Mucosa of stomach (tissue), 1 donor: ENCODE measurements around the gene SECISBP2L.

Source experiments
- H3K27me3 ChIP-seq: one replicate; pipeline ENCODE4 v1.7.0; 2013; ENCODE audit warnings: mild to moderate bottlenecking, low read length; ENCODE audit not compliant: control insufficient read depth, insufficient read depth
- H3K36me3 ChIP-seq: one replicate; pipeline ENCODE4 v1.7.0; 2013; ENCODE audit warnings: low read length; ENCODE audit not compliant: control insufficient read depth, insufficient read depth
- H3K4me1 ChIP-seq: one replicate; pipeline ENCODE4 v1.7.0; 2013; ENCODE audit warnings: mild to moderate bottlenecking, low read length; ENCODE audit not compliant: control insufficient read depth, insufficient read depth
- H3K4me3 ChIP-seq: one replicate; pipeline ENCODE4 v1.7.0; 2013; ENCODE audit warnings: low read length
- H3K9ac ChIP-seq: one replicate; pipeline ENCODE4 v1.7.0; 2013; ENCODE audit warnings: mild to moderate bottlenecking, low read length, moderate library complexity
- H3K9me3 ChIP-seq: one replicate; pipeline ENCODE4 v1.7.0; 2013; ENCODE audit warnings: mild to moderate bottlenecking, low read length, moderate library complexity; ENCODE audit not compliant: control insufficient read depth
- donor health status: Pancreatic carcinoma.

SECISBP2L gene

GRCh38 chr15:48967336-48967735 lies 78.9 kb downstream of the SECISBP2L start:
- H3K4me3 ChIP-seq = no peak overlapping the region
- no peak overlapping the region for H3K9ac ChIP-seq
- no peaks in the 10 kb centered on the region for H3K4me1 ChIP-seq
- H3K27me3 ChIP-seq = peaks cover 21% of the 10 kb centered on the region
- no peaks in the 10 kb centered on the region for H3K9me3 ChIP-seq
- no peaks in the 10 kb centered on the region for H3K36me3 ChIP-seq

GRCh38 chr15:48966595-48967301 lies 79.5 kb downstream of the SECISBP2L start:
- H3K9me3 ChIP-seq = no peaks in the 10 kb centered on the region
- no peaks in the 10 kb centered on the region for H3K36me3 ChIP-seq
- H3K9ac ChIP-seq = no peak overlapping the region
- H3K4me1 ChIP-seq = no peaks in the 10 kb centered on the region
- peaks cover 23% of the 10 kb centered on the region for H3K27me3 ChIP-seq
- no peak overlapping the region for H3K4me3 ChIP-seq

- H3K4me1 ChIP-seq = no peaks in the 10 kb centered on the region
- H3K27me3 ChIP-seq = peaks cover 23% of the 10 kb centered on the region
- H3K9ac ChIP-seq = no peak overlapping the region
- no peaks in the 10 kb centered on the region for H3K36me3 ChIP-seq
- H3K9me3 ChIP-seq = no peaks in the 10 kb centered on the region
- H3K4me3 ChIP-seq = no peak overlapping the region
Observed at GRCh38 chr15:48965972-48966371, 80.3 kb downstream of the SECISBP2L start.

GRCh38 chr15:48964898-48965297 lies 81.3 kb downstream of the SECISBP2L start:
- Histone ChIP-seq H3K36me3 (no peaks in the 10 kb centered on the region), H3K4me1 (no peaks in the 10 kb centered on the region), H3K9me3 (no peaks in the 10 kb centered on the region), H3K27me3 (peaks cover 23% of the 10 kb centered on the region), H3K4me3 (no peak overlapping the region), H3K9ac (no peak overlapping the region)

- H3K27me3 ChIP-seq = peaks cover 24% of the 10 kb centered on the region
- no peaks in the 10 kb centered on the region for H3K36me3 ChIP-seq
- H3K9ac ChIP-seq = peak within 1 kb of the TSS; percentile 0
- no peaks in the 10 kb centered on the region for H3K9me3 ChIP-seq
- H3K4me1 ChIP-seq = no peaks in the 10 kb centered on the region
- no peak within 1 kb of the TSS for H3K4me3 ChIP-seq
Observed at GRCh38 chr15:48963524-48964113, 82.6 kb downstream of the SECISBP2L start, which contains the start of gene SHC4. Gene SHC4, minus strand, starts transcription at chr15:48963919. Its CDS starts 904 bp downstream, at chr15:48963015.

- no peak overlapping the region for H3K9ac ChIP-seq
- H3K9me3 ChIP-seq = no peaks in the 10 kb centered on the region
- peaks cover 30% of the 10 kb centered on the region for H3K27me3 ChIP-seq
- no peak overlapping the region for H3K4me3 ChIP-seq
- H3K4me1 ChIP-seq = no peaks in the 10 kb centered on the region
- H3K36me3 ChIP-seq = no peaks in the 10 kb centered on the region
Observed at GRCh38 chr15:48962662-48963523, 83.4 kb downstream of the SECISBP2L start.

- no peak overlapping the region for H3K4me3 ChIP-seq
- H3K36me3 ChIP-seq = no peaks in the 10 kb centered on the region
- H3K9me3 ChIP-seq = no peaks in the 10 kb centered on the region
- peaks cover 9% of the 10 kb centered on the region for H3K27me3 ChIP-seq
- no peaks in the 10 kb centered on the region for H3K4me1 ChIP-seq
- H3K9ac ChIP-seq = no peak overlapping the region
Observed at GRCh38 chr15:48955967-48956366, 90.3 kb downstream of the SECISBP2L start.

GRCh38 chr15:48955370-48955769 lies 90.9 kb downstream of the SECISBP2L start:
- no peaks in the 10 kb centered on the region for H3K36me3 ChIP-seq
- H3K4me1 ChIP-seq = no peaks in the 10 kb centered on the region
- peaks cover 9% of the 10 kb centered on the region for H3K27me3 ChIP-seq
- no peak overlapping the region for H3K9ac ChIP-seq
- no peaks in the 10 kb centered on the region for H3K9me3 ChIP-seq
- no peak overlapping the region for H3K4me3 ChIP-seq

GRCh38 chr15:48954538-48954937 lies 91.7 kb downstream of the SECISBP2L start:
- no peaks in the 10 kb centered on the region for H3K4me1 ChIP-seq
- H3K36me3 ChIP-seq = no peaks in the 10 kb centered on the region
- H3K9ac ChIP-seq = no peak overlapping the region
- no peaks in the 10 kb centered on the region for H3K9me3 ChIP-seq
- no peak overlapping the region for H3K4me3 ChIP-seq
- H3K27me3 ChIP-seq = peaks cover 9% of the 10 kb centered on the region

- no peak overlapping the region for H3K4me3 ChIP-seq
- H3K36me3 ChIP-seq = no peaks in the 10 kb centered on the region
- H3K9ac ChIP-seq = no peak overlapping the region
- H3K9me3 ChIP-seq = no peaks in the 10 kb centered on the region
- no peaks in the 10 kb centered on the region for H3K27me3 ChIP-seq
- no peaks in the 10 kb centered on the region for H3K4me1 ChIP-seq
Observed at GRCh38 chr15:48946840-48947187, 99.4 kb downstream of the SECISBP2L start.

GRCh38 chr15:48946074-48946839 lies 100.0 kb downstream of the SECISBP2L start:
- Histone ChIP-seq H3K36me3 (no peaks in the 10 kb centered on the region), H3K9me3 (no peaks in the 10 kb centered on the region), H3K4me1 (no peaks in the 10 kb centered on the region), H3K4me3 (no peak overlapping the region), H3K27me3 (no peaks in the 10 kb centered on the region), H3K9ac (no peak overlapping the region)
